ENCODE measurements around the gene DCP2.
A peak's percentile ranks its signal among the peaks of the same experiment; 100 is the strongest.

Gene DCP2

GRCh38 chr5:113042491-113043243 lies 66.1 kb downstream of the DCP2 start:
- DNase-seq: no peak

- DNase-seq: peak in 21 of 56 donors; percentile 7 to 66 (median 20)
These were observed 66.9 kb downstream of the DCP2 start for GRCh38 chr5:113043491-113043931.

GRCh38 chr5:113044776-113045465 lies 68.3 kb downstream of the DCP2 start:
- no peak for DNase-seq

GRCh38 chr5:113047234-113047633 lies 70.6 kb downstream of the DCP2 start:
- DNase-seq: peak in 1 of 56 donors; percentile 20

- peak in 5 of 56 donors; percentile 6 to 16 (median 14) for DNase-seq
These were observed 71.4 kb downstream of the DCP2 start for GRCh38 chr5:113047733-113048652.

- DNase-seq: no peak
These were observed 72.3 kb downstream of the DCP2 start for GRCh38 chr5:113048931-113049330.

GRCh38 chr5:113050721-113051382 lies 74.3 kb downstream of the DCP2 start:
- DNase-seq: peak in 10 of 56 donors; percentile 5 to 42 (median 14)

- DNase-seq: no peak
These were observed 75.6 kb downstream of the DCP2 start for GRCh38 chr5:113052041-113052795.

- no peak for DNase-seq
These were observed 77.0 kb downstream of the DCP2 start for GRCh38 chr5:113053511-113053995.

GRCh38 chr5:113054899-113055298 lies 78.3 kb downstream of the DCP2 start:
- DNase-seq: no peak

- DNase-seq: no peak
These were observed 80.4 kb downstream of the DCP2 start for GRCh38 chr5:113056988-113057387.

- DNase-seq: peak in 1 of 56 donors; percentile 15
These were observed 81.0 kb downstream of the DCP2 start for GRCh38 chr5:113057557-113057984.

- DNase-seq: no peak
These were observed 81.7 kb downstream of the DCP2 start for GRCh38 chr5:113058269-113058668.

- DNase-seq: no peak
These were observed 82.2 kb downstream of the DCP2 start for GRCh38 chr5:113058706-113059226.

GRCh38 chr5:113059232-113060040 lies 82.8 kb downstream of the DCP2 start:
- peak in 12 of 56 donors; percentile 7 to 70 (median 18) for DNase-seq

GRCh38 chr5:113060408-113061025 lies 83.9 kb downstream of the DCP2 start:
- no peak for DNase-seq

- DNase-seq: no peak
These were observed 85.5 kb downstream of the DCP2 start for GRCh38 chr5:113061846-113062780.
